Measurements from ENCODE around the gene LUZP1. TPM values are rescaled to one million over a fixed set of nuclear protein-coding genes. Genes with fewer than 3 reads are reported as not detected.

The LUZP1 gene
- total RNA-seq, 1 donor from 2014 or later, result 65.1 TPM

DNA sequence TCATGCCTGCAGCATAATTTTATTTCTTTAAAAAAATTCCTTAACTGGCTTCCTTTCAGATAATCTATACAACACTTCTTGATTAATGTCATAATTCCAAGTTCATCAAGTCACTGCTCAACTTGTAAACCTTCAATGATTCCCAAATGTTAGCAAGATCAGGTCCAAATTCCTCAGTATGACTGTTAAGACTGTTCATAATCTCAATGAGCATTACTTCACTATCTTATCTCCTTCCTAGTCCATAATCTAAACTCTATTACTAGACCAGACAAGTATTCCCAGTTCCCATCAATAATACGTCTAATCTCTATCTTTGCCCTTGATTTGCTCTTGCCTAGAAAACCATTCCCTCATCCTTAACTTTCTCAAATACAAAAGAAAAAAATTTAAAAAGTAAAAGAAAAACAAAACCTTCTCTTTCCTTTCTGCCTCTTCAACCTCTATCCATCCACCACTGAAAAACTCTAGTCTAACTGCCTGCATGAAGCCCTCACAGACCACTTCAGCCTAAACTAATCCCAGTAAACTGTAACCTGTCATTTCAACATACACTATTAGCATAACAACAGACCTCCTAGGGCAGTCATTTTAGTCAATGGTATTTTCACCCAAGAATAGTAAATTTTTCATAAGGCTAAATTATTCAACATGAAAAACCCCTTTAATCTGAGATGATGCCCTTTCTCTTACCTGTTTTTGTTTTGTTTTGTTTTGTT lies 15.5 kb downstream of the LUZP1 start:
- no peak for DNase-seq (ENCODE audit: low read depth)

DNA sequence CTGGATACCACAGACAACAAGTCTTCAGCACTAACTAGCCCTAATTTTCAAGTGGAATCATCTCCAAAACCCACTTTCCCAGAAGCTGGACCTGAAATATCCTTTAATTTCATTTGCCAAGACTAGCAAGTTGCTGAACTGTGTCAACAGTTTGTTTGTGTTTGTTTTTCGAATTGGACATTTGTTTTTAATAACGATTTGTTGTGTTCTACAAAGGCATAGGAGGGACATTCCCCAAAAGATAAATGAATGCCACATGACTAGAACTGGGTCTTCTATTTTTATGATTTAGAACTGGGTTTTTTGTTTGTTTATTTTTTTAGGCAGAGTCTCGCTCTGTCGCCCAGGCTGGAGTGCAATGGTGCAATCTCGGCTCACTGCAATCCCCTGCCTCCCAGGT lies 17.9 kb downstream of the LUZP1 start:
- no peak for DNase-seq (ENCODE audit: low read depth)

DNA sequence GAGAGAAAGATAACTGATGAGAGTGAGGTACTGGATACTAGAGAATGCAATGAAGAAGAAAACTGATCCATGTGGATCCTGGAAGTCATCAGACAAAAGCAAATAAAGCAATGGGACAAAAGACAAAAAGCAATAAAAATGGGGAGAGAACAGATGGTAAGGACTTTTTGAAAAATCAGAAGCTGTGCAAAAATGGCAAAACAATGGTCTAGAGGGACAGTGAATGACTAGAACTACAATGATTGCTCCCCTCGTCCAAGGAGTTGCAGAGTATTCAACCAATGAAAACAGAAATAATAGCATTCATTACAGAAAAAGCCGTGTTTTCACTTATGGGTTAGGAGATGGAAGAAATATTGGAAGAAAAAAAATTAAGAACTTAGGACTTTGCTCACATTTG lies 18.5 kb downstream of the LUZP1 start:
- DNase-seq (ENCODE audit: low read depth), result no peak

DNA sequence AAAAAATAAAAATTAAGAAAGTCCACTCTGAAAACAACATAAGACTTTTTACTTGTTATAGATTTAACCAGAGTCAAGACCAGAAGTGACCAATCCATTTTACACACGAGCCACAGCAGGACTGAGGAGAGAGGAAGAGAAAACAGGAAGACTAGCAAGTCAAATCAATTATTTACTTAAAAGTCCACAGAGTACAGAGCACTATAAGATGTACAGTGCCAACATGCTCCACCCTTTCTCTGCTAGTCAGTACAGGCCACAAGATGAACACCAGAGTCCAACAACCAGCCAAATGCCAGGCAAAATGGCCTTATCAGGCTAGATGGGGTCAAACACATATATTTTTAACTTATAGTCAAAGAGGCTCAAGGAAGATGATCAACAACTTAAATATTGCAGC lies 19.5 kb downstream of the LUZP1 start:
- DNase-seq (ENCODE audit: low read depth), result peak; percentile 78

DNA sequence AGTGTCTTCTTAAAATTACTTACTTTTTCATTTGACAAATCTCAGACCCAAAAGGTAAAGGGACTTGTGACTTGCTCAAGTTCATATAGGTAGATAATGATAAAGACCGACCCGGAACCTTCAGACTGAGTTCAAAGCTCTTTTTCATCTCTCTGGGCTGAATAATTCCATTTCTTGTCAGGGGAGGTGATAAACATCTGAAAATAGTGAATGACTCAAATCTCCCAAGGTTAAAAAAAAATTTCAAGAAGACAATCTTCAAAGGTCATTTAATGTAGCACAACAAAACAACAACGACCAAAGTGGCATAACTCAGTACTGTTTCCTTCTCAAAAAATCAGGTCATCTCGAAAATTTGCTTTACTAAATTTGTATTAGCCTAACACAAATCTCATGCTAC lies 20.6 kb downstream of the LUZP1 start:
- DNase-seq (ENCODE audit: low read depth), result no peak

DNA sequence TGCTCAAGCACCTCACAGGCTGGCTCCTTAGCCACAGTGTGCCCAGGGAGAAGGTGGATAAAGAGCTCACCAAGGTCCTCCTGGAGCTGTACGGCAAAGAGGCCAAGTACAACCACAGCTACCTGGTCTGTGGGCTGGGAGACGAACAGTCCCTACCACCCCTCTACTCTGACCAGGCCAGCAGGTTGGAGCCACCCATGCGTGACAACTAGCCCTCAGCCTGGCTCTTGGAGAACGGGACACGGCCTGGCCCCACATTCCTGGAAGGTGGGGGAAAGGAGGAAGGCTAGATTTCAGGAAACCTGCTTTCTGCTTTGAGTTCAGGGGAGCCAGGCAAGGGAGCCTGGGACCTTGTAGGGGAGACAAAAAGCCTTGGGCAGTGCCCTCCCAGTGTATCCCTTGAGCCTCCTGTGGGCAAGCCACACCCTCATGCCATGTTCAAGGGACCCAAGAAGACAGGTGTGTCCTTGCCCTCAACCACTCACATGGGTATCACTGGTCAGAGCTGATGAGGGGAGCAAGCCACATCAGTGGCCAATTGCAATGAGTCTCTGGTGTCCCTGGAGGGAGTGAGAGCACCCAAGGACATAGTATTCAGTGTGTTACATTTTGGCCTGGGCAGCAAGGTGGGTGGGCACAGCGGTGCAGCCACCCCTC lies 27.6 kb downstream of the LUZP1 start:
- no peak for DNase-seq (ENCODE audit: low read depth)

DNA sequence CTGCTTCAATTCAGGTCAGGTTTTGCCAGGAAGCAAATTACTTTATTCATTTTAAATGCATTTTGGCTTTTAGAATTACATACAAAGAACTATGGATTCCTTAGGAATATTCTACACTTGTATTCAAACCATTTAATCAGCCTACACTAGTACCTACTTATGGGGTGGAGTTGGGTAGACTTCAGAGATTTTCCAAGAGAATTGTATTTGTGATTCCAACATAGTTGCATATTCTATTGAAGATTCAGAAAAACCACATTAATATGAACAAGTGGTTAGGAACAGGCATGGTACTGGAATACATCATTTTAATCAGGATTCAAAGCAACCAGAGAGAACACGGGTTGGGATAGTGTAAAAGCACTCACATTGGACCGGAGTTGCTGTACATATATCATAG lies 33.4 kb downstream of the LUZP1 start:
- no peak for DNase-seq (ENCODE audit: low read depth)

DNA sequence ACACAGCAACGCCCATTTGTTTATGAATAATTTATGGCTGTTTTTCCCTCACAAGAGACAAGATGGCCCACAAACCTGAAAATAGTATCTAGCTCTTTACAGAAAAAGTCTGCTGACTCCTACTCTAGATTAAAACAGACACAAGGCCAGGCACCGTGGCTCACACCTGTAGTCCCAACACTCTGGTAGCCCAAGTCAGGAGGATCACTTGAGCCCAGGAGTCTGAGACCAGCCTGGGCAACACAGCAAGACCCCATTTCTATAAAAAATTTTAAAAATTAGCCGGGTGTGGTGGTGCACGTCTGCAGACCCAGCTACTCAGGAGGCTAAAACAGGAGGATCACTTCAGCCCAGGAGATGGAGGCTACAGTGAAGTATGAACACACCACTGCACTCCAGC lies 34.6 kb downstream of the LUZP1 start:
- no peak for DNase-seq (ENCODE audit: low read depth)

DNA sequence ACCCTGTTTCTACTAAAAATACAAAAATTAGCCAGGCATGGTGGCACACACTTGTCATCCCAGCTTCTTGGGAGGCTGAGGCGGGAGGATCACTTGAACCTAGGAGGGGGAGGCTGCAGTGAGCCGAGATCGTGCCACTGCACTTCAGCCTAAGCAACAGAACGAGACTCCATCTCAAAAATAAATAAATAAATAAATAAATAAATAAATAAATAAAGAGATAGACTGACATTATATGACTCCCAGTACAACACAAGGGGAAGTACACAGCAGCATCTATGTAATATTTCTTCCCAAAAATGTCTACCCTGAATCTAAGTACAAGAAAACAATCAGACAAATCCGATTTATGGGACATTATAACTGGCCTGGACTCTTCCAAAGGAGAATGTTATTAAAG lies 35.1 kb downstream of the LUZP1 start:
- DNase-seq (ENCODE audit: low read depth), result no peak

DNA sequence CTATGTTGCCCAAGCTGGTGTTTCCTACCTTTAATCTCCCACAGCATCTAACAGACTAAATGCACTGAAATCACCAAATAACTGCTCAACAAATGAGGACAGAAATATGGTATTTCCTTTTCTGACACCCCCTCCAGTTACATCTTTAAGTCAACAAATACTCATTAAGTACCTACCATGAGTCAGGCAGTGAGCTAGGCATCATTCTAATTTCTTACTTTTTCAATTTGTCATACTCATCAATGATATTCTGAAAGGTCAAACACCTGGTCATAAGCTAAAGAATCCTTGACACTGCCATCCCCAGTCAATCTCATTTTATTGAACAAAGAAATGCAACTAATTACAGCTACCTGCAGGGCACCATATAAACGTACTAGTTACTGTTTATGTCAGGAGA lies 36.6 kb downstream of the LUZP1 start:
- DNase-seq (ENCODE audit: low read depth), result no peak

DNA sequence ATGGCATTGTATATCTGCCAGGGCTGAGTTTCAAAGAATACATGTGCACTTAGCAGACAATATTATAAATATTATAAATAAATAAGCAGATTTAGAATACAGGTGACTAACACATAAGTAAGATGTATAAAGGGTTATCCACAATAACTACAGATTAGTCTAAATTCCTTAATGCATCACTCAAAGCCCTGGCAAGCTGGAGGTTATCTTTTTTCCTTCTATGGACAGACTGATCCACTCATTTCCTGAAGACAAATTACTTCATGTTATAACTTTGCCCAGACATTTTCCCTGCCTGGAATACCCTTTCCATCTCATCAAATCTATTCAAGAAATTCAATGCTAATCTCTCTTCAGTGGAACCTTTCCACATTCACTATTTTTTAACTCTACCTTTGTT lies 38.8 kb downstream of the LUZP1 start:
- no peak for DNase-seq (ENCODE audit: low read depth)

DNA sequence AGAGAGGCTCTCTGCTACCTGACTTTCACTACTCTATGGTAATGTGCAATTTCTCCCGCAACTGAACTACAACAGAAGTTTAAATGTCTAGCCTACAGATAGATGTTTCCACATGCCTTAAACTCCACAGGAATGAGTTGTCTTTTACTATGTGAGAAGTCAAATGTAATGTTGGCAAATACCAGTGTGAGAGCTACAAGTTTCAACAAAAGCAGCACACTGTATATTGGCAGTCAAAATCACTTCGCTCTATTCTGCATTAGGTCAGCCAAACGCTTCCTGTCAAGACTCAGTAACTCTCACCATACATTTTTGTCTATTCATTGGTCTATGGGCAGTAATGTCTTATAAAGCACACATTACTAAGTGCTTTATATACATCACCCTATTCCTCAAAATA lies 41.9 kb downstream of the LUZP1 start:
- DNase-seq (ENCODE audit: low read depth), result no peak

DNA sequence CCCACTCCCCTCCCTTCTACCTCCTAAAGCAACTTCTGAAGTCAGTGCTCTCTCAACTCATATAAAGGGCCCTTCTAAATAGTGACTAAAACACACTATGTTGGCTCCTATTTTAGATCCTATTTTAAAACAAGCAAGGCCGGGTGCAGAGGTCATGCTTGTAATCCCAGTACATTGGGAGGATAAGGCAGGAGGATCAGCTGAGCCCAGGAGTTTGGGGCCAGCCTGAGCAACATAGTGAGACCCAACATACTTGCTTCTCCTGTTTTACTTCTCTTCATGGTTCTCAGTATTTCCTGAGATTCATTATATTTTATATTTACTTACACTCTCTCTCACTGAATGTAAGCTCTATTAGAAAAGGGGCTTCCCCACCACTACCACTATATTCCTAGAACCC lies 42.5 kb downstream of the LUZP1 start:
- DNase-seq (ENCODE audit: low read depth), result no peak

DNA sequence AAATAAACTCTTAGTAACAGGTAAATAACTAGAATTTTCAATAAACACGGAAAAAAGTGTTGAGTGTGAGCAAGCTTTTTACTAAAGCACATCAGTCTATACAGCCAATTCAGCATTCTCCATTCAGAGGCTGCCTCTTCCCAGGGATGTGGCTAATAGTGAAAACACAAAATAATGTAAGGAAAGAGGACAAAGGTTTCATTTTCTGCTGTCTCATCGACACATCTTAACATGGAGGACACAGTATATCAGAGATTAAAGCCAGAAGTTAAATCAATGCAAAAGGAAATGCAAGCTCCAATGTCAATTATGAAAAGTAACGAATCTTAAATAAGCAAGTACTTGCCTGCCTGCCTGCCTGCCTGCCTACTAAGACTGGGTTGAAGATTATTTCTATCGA lies 43.2 kb downstream of the LUZP1 start:
- no peak for DNase-seq (ENCODE audit: low read depth)

DNA sequence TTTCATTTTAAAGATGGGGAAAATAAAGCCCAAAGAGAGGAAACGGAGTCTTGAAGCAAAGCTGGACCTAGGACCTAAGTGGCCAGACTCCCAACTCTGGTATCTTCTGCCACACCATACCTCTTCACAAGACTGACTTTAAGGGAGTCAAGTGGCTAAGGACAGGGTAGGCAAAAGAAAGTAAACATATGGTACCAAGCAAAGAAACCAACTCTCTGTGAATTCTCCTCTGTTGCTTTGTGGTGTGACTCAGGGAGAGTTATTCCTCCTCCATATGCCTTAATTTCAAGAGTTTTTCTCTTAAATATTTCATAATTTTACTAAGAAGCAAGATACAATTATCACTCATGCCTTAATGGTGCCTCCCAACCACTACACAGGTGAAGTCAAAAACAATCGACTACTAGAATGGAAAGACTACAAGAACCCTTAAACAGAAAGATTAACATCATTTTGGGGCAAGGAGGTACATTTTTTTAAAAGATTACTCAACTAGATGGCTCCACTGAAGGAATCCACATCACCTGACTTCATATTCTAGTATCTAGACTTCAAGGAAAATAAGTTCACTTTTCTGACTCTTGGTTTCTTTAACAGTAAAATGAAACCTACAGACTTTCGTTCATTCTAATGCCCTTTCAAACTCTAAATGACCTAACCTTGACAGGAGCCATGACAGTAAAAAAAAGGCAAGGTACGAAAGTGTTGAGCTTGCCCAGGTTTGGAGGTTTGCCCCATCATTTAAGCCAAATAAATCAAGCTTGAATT lies 44.2 kb downstream of the LUZP1 start:
- DNase-seq (ENCODE audit: low read depth), result no peak

DNA sequence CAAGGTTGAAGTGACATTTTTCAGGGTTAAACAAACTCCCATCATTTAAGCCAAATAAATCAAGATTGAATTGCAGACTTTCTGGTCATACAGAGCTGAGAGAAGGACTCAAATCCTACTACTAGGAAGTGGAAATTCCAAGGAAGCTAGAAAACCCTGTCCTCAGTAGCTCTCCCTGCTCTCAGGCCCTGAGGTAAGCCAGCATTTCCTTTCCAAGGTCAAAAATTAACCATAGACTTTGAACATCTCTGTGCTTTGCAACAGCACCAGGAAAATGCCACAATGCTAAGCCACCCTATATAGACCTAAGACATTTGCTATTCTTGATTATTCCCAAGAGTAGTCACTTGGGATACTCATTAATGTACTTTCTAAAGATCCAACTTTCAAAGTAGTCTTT lies 45.1 kb downstream of the LUZP1 start:
- DNase-seq (ENCODE audit: low read depth), result peak; percentile 68

DNA sequence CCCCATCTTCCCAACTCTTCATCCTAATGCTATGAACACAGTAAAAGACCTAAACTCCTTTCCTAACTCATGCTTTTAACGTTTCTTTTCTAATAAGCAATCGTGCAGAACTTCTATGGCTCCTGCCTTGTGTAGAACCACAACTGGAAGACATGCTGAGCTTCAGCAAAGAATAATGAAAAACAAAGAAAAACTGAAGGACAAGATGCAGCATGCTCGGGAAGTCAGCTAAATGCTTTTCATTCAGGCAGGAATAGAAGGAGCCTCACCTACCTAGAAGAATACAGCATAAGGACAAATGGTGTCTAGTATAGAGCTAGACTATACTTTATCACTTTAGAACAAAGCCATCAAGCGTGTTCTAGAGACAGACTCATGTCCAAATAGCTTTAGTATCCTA lies 45.9 kb downstream of the LUZP1 start:
- no peak for DNase-seq (ENCODE audit: low read depth)

DNA sequence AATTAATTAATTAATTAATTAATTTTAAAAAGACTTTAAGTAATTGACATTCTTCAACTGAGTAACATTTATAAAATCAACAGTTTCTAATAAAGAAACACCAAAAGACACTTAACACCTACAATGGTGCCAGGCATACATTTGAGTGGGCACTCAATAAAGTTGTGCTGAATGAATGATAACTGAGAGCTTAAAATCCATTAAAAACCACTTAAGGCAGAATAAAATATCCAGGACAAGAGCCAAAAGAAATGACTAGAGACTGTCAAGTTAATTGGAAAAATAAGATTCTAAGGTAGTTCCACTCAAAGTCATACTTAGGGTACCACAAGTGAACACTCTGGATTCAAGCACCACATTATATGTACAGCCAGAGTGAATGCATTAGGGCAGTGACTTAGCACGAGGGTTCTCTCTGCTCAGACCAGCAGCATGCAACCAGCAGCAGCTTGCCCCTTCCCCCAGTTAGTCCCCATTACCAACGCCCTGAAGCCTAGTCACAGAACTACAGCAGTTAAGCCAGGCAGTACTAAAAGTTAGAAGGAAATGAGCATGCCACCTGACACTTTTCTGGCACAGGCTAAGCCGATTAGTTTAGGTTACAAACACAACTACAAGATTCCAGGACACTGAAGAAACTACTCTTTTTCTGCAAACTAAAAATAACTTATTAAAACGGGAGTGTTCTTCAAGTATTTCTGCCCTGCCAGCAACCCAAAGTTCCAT lies 46.5 kb downstream of the LUZP1 start:
- peak; percentile 75 for DNase-seq (ENCODE audit: low read depth)

DNA sequence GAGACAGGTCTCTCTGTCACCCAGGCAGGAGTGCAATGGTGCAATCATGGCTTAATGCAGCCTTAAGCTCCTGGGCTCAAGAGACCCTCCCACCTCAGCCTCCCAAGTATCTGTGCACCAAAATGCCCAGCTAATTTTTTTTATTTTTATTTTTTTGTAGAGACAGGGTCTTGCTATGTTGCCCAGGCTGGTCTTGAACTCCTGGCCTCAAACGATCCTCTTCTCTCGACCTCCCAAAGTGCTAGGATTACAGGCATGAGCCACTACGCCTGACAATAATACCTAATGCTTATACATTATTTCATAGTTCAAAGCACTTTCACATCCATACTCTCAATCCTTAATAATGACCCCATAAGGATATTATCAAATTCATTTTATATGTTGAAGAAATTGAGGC lies 48.3 kb downstream of the LUZP1 start:
- DNase-seq (ENCODE audit: low read depth), result no peak

DNA sequence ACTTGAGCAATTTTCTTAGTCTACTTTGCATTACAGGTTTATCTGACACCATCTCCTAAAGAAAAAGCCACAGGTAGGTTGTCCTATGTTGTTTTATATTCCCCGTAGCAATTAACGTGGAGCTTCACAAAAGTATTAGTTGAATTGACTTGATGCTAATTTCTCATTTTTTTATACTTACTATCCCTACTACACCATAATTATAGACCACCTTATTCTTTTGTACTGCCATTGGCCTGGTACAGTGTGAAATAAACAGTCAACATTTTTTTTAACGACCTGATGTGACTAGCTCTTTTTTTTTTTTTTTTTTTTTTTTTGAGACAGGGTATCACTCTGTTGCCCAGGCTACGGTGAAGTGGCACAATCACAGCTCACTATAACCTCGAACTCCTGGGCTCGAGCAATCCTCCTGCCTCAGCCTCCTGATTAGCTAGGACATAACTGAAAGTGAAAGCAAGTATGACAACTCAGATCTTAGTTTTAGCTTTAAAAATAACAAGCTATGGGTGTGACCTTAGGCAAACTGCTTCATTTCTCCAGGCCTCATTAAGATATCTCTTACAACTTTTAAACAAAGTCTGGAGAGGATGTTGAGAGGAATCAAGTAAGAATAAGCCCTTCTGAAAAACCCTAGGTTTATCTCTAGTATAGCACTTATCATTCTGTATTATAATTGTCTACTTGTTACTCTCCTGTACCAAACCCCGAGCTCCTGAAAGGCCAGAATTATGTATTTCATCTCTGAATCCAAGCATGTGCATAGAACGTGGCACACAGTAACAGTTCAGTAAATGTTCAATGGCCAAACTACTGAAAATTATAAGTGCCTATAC lies 49.5 kb downstream of the LUZP1 start:
- peak; percentile 30 for DNase-seq (ENCODE audit: low read depth)

DNA sequence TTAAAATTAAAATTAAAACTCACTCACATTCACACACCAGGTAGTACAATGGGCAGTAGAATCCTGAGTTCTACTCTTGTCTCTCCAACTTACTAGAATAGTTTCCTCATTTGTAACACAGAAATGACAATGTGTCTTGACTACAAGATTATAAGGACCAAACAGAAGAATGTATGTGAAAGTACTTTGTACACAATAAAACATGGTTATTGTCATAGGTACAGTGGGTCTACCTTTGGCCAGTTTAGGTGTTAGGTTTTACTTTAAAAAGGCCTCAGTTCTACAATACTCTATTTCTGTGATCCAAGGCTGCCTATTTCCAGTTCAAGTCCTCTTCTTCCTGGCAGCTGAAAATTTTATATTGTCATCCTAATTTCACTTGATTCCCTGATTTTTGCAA lies 50.2 kb downstream of the LUZP1 start:
- no peak for DNase-seq (ENCODE audit: low read depth)
